Stomach (tissue), 9 donors: ENCODE results near the gene SYNDIG1. TPM values are rescaled to one million over a fixed set of nuclear protein-coding genes. Genes with fewer than 3 reads are reported as not detected.

Source experiments
- DNase-seq, 2 donors: peaks; one replicate each; pipeline versions ENCODE4 v3.0.0 to v3.0.0-alpha.2; 2013 to 2019
- H3K27ac ChIP-seq, 5 donors: fragments of 200-600 bp in 4 of 5; sonication (generic) in 4 of 5; one replicate each; pipeline ENCODE4 v1.5.1; 2013 to 2019; ENCODE audit warnings: mild to moderate bottlenecking in 1 of 5, moderate library complexity in 1 of 5
- H3K27me3 ChIP-seq, 3 donors: fragments of 200-600 bp; sonication (generic); one replicate each; pipeline ENCODE4 v1.5.1; 2017 to 2019; ENCODE audit warnings: mixed run types in 1 of 3
- H3K36me3 ChIP-seq, 4 donors: fragments of 200-600 bp; sonication (generic); 1 replicate in 3 of 4; 2 replicates in 1 of 4; pipeline ENCODE4 v1.5.1; 2016 to 2019
- H3K4me1 ChIP-seq, 4 donors: fragments of 200-600 bp; sonication (generic); one replicate each; pipeline ENCODE4 v1.5.1; 2016 to 2019
- H3K4me3 ChIP-seq, 4 donors: fragments of 200-600 bp; sonication (generic) in 3 of 4; one replicate each; pipeline ENCODE4 v1.5.1; 2016 to 2019; ENCODE audit warnings: mild to moderate bottlenecking in 1 of 4
- H3K9me3 ChIP-seq, 4 donors: fragments of 200-600 bp; sonication (generic); one replicate each; pipeline ENCODE4 v1.5.1; 2016 to 2019
- EP300 ChIP-seq: sonication (generic); formaldehyde crosslinking; IDR thresholded peaks from one replicate; pipeline ENCODE4 v1.6.1; 2017; ENCODE audit warnings: antibody characterized with exemption
- POLR2A ChIP-seq, 4 donors: fragments of 450-650 bp; IDR thresholded peaks; one replicate each; pipeline ENCODE4 v1.6.1; 2016; ENCODE audit warnings: antibody characterized with exemption in 4 of 4, control low read depth in 2 of 4, mild to moderate bottlenecking in 1 of 4, moderate library complexity in 1 of 4
- POLR2AphosphoS5 ChIP-seq, 3 donors: sonication (generic); formaldehyde crosslinking; IDR thresholded peaks; one replicate each; pipeline ENCODE4 v1.6.1; 2016; ENCODE audit warnings: antibody characterized with exemption in 3 of 3
- WGBS, 5 donors: extraction: QIAGEN DNeasy Blood & Tissue Kit in 3 of 5; methylation state at CpG; one replicate each; pipeline versions ENCODE4 v1.1.5 to v1.1.7; 2013 to 2018; 5-methylcytosine and 5-hydroxymethylcytosine counted together
- intact Hi-C: fragments of 100-400 bp; cut with DNase I; formaldehyde crosslinking; loops from one replicate; pipeline ENCODE4 v1.15.1; 2023; ENCODE audit warnings: low total_unique reads
- polyA plus RNA-seq, 3 donors: library from polyadenylated mRNA; stranded (reverse); fragments of 200-250 nt; gene quantifications; one replicate each; pipeline ENCODE4 v1.2.3, GENCODE V29; 2013
- total RNA-seq, 5 donors: library from RNA; depleted of rRNA; stranded (reverse); fragments of >200 nt; gene quantifications; one replicate each; pipeline versions ENCODE4 v1.1.0 to v1.2.3, GENCODE V29; 2014 to 2016
- TF ChIP-seq, protein P1 (sequence below), 7 experiments: fragments of 450-650 bp in 4 of 7; fragments of 200-600 bp in 3 of 7; sonication (generic) in 3 of 7; IDR thresholded peaks; one replicate each; pipeline ENCODE4 v1.5.1; 2016 to 2019; ENCODE audit warnings: antibody characterized with exemption in 7 of 7, control low read depth in 2 of 7, mild to moderate bottlenecking in 1 of 7
- donor health status: healthy with polysubstance abuse.
- donor health status: Bipolar disorder and iron deficiency.
- donor health status: healthy.

The SYNDIG1 gene
- total and polyA plus RNA-seq, 8 donors, result 0.29 to 2.0 (median 0.89) TPM; not detected in 4

DNA sequence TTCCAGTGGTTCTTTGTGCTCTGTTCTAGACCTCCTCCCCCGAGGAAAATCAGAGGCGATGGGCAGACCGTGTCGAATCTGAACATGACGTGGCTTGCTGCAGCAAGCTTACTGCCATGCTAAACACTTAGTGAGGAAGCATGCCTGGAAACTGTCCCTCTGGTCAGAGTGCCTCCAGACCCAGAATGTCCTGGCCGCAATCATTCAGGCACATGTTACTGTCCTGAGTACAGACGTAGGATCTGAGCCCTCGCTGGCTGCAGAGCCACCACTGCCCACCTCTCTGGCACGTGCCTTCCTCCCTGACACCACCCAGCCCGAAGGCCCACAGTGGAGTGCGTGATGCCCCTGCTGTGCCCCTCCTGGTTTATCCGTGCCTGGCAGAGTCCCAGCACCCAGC lies 163.6 kb downstream of the SYNDIG1 start:
- TF ChIP-seq POLR2A (IDR thresholded peaks at IDR 0.05), result no peak
- no peaks in the 10 kb centered on the region for H3K27me3 ChIP-seq
- peaks cover 0 to 8% (median 3%) of the 10 kb centered on the region in 4 donors for H3K4me1 ChIP-seq
- H3K27ac ChIP-seq, result no peak overlapping the region
- intact Hi-C loops, result no loop called here
- H3K9me3 ChIP-seq, result no peaks in the 10 kb centered on the region
- H3K4me3 ChIP-seq, result no peak overlapping the region
- 81 to 88% (median 83%) methylated on average over 12 of the region's 12 CpGs for WGBS, 5 donors
- H3K36me3 ChIP-seq, result no peaks in the 10 kb centered on the region
- no peak for DNase-seq

DNA sequence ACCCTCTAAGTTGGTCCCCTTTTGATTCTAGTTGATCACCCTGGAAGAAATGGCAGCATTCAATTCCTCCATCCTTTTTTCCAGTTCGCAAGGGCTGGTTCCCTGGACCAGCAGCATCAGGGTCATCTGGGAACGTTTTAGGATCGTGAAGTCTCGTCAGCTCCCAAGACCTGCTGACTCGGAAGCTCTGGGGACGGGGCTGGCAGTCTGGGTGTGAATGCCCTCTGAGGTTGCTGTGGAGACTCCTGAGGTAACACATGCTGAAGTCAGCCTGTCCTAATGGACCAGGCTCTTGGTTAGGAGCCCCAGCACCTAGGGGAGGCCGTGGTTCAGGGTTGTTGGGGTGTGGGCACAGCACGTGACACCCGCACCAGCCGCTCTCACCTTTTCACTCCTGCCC lies 164.1 kb downstream of the SYNDIG1 start:
- DNase-seq, result no peak
- Histone ChIP-seq H3K27me3 (no peaks in the 10 kb centered on the region), H3K4me3 (no peak overlapping the region), H3K36me3 (no peaks in the 10 kb centered on the region), H3K9me3 (no peaks in the 10 kb centered on the region), H3K27ac (no peak overlapping the region), H3K4me1 (peaks cover 0 to 8% (median 3%) of the 10 kb centered on the region in 4 donors)
- WGBS, 5 donors, result 67 to 86% (median 79%) methylated on average over 6 to 10 of the region's 10 CpGs
- intact Hi-C loops, result no loop called here
- TF ChIP-seq POLR2A (IDR thresholded peaks at IDR 0.05), result no peak
- TF ChIP-seq, protein P1, sequence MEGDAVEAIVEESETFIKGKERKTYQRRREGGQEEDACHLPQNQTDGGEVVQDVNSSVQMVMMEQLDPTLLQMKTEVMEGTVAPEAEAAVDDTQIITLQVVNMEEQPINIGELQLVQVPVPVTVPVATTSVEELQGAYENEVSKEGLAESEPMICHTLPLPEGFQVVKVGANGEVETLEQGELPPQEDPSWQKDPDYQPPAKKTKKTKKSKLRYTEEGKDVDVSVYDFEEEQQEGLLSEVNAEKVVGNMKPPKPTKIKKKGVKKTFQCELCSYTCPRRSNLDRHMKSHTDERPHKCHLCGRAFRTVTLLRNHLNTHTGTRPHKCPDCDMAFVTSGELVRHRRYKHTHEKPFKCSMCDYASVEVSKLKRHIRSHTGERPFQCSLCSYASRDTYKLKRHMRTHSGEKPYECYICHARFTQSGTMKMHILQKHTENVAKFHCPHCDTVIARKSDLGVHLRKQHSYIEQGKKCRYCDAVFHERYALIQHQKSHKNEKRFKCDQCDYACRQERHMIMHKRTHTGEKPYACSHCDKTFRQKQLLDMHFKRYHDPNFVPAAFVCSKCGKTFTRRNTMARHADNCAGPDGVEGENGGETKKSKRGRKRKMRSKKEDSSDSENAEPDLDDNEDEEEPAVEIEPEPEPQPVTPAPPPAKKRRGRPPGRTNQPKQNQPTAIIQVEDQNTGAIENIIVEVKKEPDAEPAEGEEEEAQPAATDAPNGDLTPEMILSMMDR (IDR thresholded peaks at IDR 0.05), result no peak
- no peak for TF ChIP-seq POLR2AphosphoS5 (IDR thresholded peaks at IDR 0.05)
- no peak for TF ChIP-seq EP300

DNA sequence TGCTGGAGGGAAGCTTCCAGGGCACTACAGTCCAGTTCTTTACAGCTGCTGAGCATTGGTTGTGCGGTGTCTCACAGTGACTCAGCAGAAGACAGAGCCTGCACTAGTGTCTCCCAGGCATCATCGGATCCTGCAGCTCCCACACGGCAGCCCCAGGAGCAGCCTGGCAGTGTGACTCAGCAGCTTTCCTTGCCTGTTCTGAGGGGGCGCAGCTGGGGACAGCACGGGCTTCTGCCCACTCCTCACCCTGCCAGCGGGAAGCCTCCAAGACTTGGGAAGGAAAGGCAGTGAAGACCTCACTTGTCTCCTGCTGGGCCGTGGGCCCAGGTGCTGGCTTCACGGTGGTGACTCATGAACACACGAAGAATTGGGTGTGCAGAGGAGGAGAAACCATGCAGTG lies 165.4 kb downstream of the SYNDIG1 start:
- peak in 1 of 2 donors; percentile 39 for DNase-seq
- TF ChIP-seq POLR2AphosphoS5 (IDR thresholded peaks at IDR 0.05), result no peak
- TF ChIP-seq, protein P1 (IDR thresholded peaks at IDR 0.05), result no peak
- TF ChIP-seq POLR2A (IDR thresholded peaks at IDR 0.05), result no peak
- TF ChIP-seq EP300, result no peak
- Histone ChIP-seq H3K4me1 (peaks cover 0 to 6% (median 0%) of the 10 kb centered on the region in 4 donors), H3K27ac (no peak overlapping the region), H3K27me3 (no peaks in the 10 kb centered on the region), H3K4me3 (no peak overlapping the region), H3K9me3 (no peaks in the 10 kb centered on the region), H3K36me3 (no peaks in the 10 kb centered on the region)
- intact Hi-C loops, result no loop called here
- WGBS, 5 donors, result 57 to 69% (median 65%) methylated on average over 5 to 9 of the region's 9 CpGs

DNA sequence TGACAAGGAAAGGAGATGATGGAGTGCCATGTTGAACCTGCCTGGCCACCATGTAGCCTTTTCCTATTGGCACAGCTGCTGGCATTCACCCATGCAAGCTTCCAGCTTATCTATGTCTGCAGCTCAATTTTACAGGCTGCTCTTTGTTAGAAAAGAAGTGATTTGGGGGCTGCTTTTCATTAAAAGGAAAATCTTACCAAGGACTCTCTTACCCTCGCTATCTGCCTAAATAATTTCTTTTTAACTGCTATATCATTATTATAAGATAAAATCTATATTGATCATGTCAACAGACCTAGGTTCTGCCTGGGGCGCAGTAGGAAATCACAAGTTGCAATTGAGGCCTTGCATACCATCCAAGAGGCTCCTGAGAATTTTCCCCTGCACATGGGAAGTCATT lies 167.2 kb downstream of the SYNDIG1 start:
- no peak for TF ChIP-seq POLR2AphosphoS5 (IDR thresholded peaks at IDR 0.05)
- TF ChIP-seq, protein P1 (IDR thresholded peaks at IDR 0.05), result no peak
- Histone ChIP-seq H3K27me3 (no peaks in the 10 kb centered on the region), H3K4me3 (no peak overlapping the region), H3K36me3 (no peaks in the 10 kb centered on the region), H3K4me1 (peaks cover 0 to 6% (median 0%) of the 10 kb centered on the region in 4 donors), H3K9me3 (no peaks in the 10 kb centered on the region), H3K27ac (no peak overlapping the region)
- WGBS, 5 donors, result 67 to 88% (median 77%) methylated on average over 2 of the region's 2 CpGs
- DNase-seq, result no peak
- intact Hi-C loops, result no loop called here

DNA sequence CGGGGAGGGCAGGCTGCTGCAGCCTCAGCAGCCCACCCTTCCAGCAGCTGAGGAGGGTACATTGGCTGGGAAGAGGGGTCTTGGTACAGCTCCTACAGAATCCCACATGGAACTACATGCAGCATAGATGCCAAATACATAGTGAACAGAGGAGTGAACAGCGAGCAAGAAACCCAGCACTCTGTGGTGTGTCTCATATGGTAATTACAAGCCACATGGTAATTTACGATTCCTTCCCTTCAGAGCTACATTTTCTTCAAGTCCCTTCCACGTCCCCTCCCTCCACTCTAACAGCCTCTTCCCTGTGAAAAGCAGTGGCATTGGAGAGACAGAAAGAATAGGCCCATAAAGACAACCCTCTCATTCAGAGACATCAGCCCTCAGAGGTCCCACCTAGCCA lies 167.7 kb downstream of the SYNDIG1 start:
- no peak for DNase-seq
- Histone ChIP-seq H3K36me3 (no peaks in the 10 kb centered on the region), H3K27me3 (no peaks in the 10 kb centered on the region), H3K27ac (no peak overlapping the region), H3K4me1 (peaks cover 0 to 6% (median 0%) of the 10 kb centered on the region in 4 donors), H3K4me3 (no peak overlapping the region), H3K9me3 (no peaks in the 10 kb centered on the region)
- TF ChIP-seq POLR2A (IDR thresholded peaks at IDR 0.05), result no peak
- TF ChIP-seq, protein P1 (IDR thresholded peaks at IDR 0.05), result no peak
- no peak for TF ChIP-seq EP300
- no peak for TF ChIP-seq POLR2AphosphoS5 (IDR thresholded peaks at IDR 0.05)
- WGBS, 5 donors, result 85 to 94% (median 88%) methylated on average over 3 to 4 of the region's 4 CpGs
- intact Hi-C loops, result no loop called here
